Fibroblast of lung (primary cell): ENCODE results near the gene MIA2. TPM values are rescaled to one million over a fixed set of nuclear protein-coding genes. Genes with fewer than 3 reads are reported as not detected.

ENCODE experiments used
- DNase-seq, 2 donors: peaks; one replicate each; pipeline versions ENCODE4 v3.0.0 to v3.0.0-alpha.2; 2010; ENCODE audit warnings: low read depth in 2 of 2
- H2AFZ ChIP-seq: 2 replicates; pipeline ENCODE4 v1.5.1; 2012; ENCODE audit warnings: low read length, control low read depth, inconsistent platforms
- H3K27ac ChIP-seq: 2 replicates; pipeline ENCODE4 v1.5.1; 2011; ENCODE audit warnings: low read length, control low read depth; ENCODE audit not compliant: insufficient read depth
- H3K27me3 ChIP-seq: 2 replicates; pipeline ENCODE4 v1.5.1; 2011; ENCODE audit warnings: mild to moderate bottlenecking, low read length; ENCODE audit not compliant: control insufficient read depth, insufficient read depth
- H3K36me3 ChIP-seq: 2 replicates; pipeline ENCODE4 v1.5.1; 2011; ENCODE audit warnings: low read length; ENCODE audit not compliant: control insufficient read depth, insufficient read depth
- H3K4me1 ChIP-seq: 2 replicates; pipeline ENCODE4 v1.5.1; 2011; ENCODE audit warnings: low read length; ENCODE audit not compliant: control insufficient read depth, insufficient read depth; ENCODE audit errors: extremely low read depth
- H3K4me2 ChIP-seq: 2 replicates; pipeline ENCODE4 v1.5.1; 2011; ENCODE audit warnings: low read length, control low read depth; ENCODE audit not compliant: insufficient read depth; ENCODE audit errors: extremely low read depth
- H3K4me3 ChIP-seq, 4 experiments: fragments of 200-600 bp in 1 of 4; sonication (generic) in 1 of 4; replicated peaks in 1 of 4; 2 replicates each; pipeline ENCODE4 v1.5.1; 2011 to 2016; ENCODE audit warnings: low read length in 4 of 4, low read depth in 3 of 4, mild to moderate bottlenecking in 3 of 4, control low read depth in 2 of 4, inconsistent platforms in 1 of 4, mixed read lengths in 1 of 4; ENCODE audit not compliant: insufficient read depth in 1 of 4; ENCODE audit errors: control extremely low read depth in 1 of 4
- H3K79me2 ChIP-seq: 2 replicates; pipeline ENCODE4 v1.5.1; 2012; ENCODE audit warnings: mild to moderate bottlenecking, low read length, inconsistent platforms; ENCODE audit not compliant: control insufficient read depth, insufficient read depth
- H3K9ac ChIP-seq: 2 replicates; pipeline ENCODE4 v1.5.1; 2011; ENCODE audit warnings: mild to moderate bottlenecking, low read length, control low read depth; ENCODE audit not compliant: insufficient read depth
- H3K9me3 ChIP-seq: 2 replicates; pipeline ENCODE4 v1.5.1; 2012; ENCODE audit warnings: low read depth, low read length; ENCODE audit not compliant: control insufficient read depth, insufficient read depth
- H4K20me1 ChIP-seq: 2 replicates; pipeline ENCODE4 v1.5.1; 2011; ENCODE audit warnings: low read length; ENCODE audit not compliant: control insufficient read depth, insufficient read depth; ENCODE audit errors: extremely low read depth
- CTCF ChIP-seq, 2 donors: IDR thresholded peaks in 1 of 2; conservative IDR thresholded peaks in 1 of 2; 1 replicate in 1 of 2; 2 replicates in 1 of 2; pipeline ENCODE4 v1.5.1; 2011 to 2012; ENCODE audit warnings: low read length in 2 of 2, control low read depth in 1 of 2, inconsistent platforms in 1 of 2, low read depth in 1 of 2, mild to moderate bottlenecking in 1 of 2
- EZH2 ChIP-seq: IDR thresholded peaks from 2 replicates; pipeline ENCODE4 v1.5.1; 2012; ENCODE audit warnings: low read length, control low read depth, mild to moderate bottlenecking; ENCODE audit errors: missing control alignments
- polyA plus RNA-seq, 2 donors: library from polyadenylated mRNA; depleted of rRNA in 1 of 2; stranded (reverse) in 1 of 2; unstranded in 1 of 2; fragments of >200 nt; gene quantifications; 2 replicates each; pipeline ENCODE4 v1.2.1, GENCODE V29; 2011 to 2012; ENCODE audit warnings: missing spikeins in 1 of 2
- total RNA-seq: library from RNA; depleted of rRNA; stranded (reverse); fragments of >200 nt; gene quantifications from 2 replicates; pipeline ENCODE4 v1.2.1, GENCODE V29; 2014

Gene MIA2
- total and polyA plus RNA-seq, 2 donors (not counting 1 experiment from before 2014, with no cell fraction given) = 9.7 to 15.0 TPM

- Histone ChIP-seq H3K4me1 (no peaks in the 10 kb centered on the region), H2AFZ (peak overlapping the region; percentile 94), H3K27me3 (no peaks in the 10 kb centered on the region), H3K36me3 (no peaks in the 10 kb centered on the region), H3K9me3 (no peaks in the 10 kb centered on the region), H4K20me1 (no peaks in the 10 kb centered on the region), H3K9ac (peak overlapping the region; percentile 98), H3K27ac (peak overlapping the region; percentile 98), H3K79me2 (peaks cover 27% of the 10 kb centered on the region), H3K4me3 (peak overlapping the region; percentile 76 to 97 (median 88)), H3K4me2 (peak overlapping the region; percentile 92)
- DNase-seq = peak in 1 of 2 donors; percentile 58
- TF ChIP-seq EZH2 = no peak
- no peak for TF ChIP-seq CTCF (conservative IDR thresholded peaks at IDR 0.05 in 1 of 2, IDR thresholded peaks at IDR 0.05 in 1 of 2; ENCODE audit: low read depth in 1 of 2, low read length in 2 of 2)
These were observed 33.9 kb downstream of the MIA2 start for GRCh38 chr14:39267608-39268005.

- H3K79me2 ChIP-seq = peaks cover 29% of the 10 kb centered on the region
- H3K27ac ChIP-seq = no peak overlapping the region
- peak overlapping the region; percentile 76 to 97 (median 88) for H3K4me3 ChIP-seq
- H3K36me3 ChIP-seq = no peaks in the 10 kb centered on the region
- no peaks in the 10 kb centered on the region for H4K20me1 ChIP-seq
- H3K4me1 ChIP-seq = no peaks in the 10 kb centered on the region
- peak overlapping the region; percentile 92 for H3K4me2 ChIP-seq
- TF ChIP-seq CTCF (conservative IDR thresholded peaks at IDR 0.05 in 1 of 2, IDR thresholded peaks at IDR 0.05 in 1 of 2; ENCODE audit: low read depth in 1 of 2, low read length in 2 of 2) = no peak
- no peak for TF ChIP-seq EZH2
- no peaks in the 10 kb centered on the region for H3K9me3 ChIP-seq
- peak; percentile 27 to 57 for DNase-seq
- no peak overlapping the region for H3K9ac ChIP-seq
- H3K27me3 ChIP-seq = no peaks in the 10 kb centered on the region
- H2AFZ ChIP-seq = no peak overlapping the region
These were observed 34.7 kb downstream of the MIA2 start for GRCh38 chr14:39268393-39268792.

- DNase-seq = no peak
- TF ChIP-seq CTCF (conservative IDR thresholded peaks at IDR 0.05 in 1 of 2, IDR thresholded peaks at IDR 0.05 in 1 of 2; ENCODE audit: low read depth in 1 of 2, low read length in 2 of 2) (no peak), EZH2 (no peak)
- Histone ChIP-seq H3K36me3 (no peaks in the 10 kb centered on the region), H4K20me1 (no peaks in the 10 kb centered on the region), H3K27ac (no peak overlapping the region), H3K27me3 (no peaks in the 10 kb centered on the region), H2AFZ (no peak overlapping the region), H3K4me3 (no peak overlapping the region), H3K9ac (no peak overlapping the region), H3K9me3 (no peaks in the 10 kb centered on the region), H3K4me1 (no peaks in the 10 kb centered on the region), H3K4me2 (no peak overlapping the region), H3K79me2 (peaks cover 26% of the 10 kb centered on the region)
These were observed 39.2 kb downstream of the MIA2 start for GRCh38 chr14:39272918-39273317.
